Hypothalamus (tissue), 51 donors: ENCODE measurements around the gene GFAP.

Experiments used
- DNase-seq, 51 donors: peaks; one replicate each; lab custom pipeline; 2025; lab: John Stamatoyannopoulos, UW

GFAP gene

DNA sequence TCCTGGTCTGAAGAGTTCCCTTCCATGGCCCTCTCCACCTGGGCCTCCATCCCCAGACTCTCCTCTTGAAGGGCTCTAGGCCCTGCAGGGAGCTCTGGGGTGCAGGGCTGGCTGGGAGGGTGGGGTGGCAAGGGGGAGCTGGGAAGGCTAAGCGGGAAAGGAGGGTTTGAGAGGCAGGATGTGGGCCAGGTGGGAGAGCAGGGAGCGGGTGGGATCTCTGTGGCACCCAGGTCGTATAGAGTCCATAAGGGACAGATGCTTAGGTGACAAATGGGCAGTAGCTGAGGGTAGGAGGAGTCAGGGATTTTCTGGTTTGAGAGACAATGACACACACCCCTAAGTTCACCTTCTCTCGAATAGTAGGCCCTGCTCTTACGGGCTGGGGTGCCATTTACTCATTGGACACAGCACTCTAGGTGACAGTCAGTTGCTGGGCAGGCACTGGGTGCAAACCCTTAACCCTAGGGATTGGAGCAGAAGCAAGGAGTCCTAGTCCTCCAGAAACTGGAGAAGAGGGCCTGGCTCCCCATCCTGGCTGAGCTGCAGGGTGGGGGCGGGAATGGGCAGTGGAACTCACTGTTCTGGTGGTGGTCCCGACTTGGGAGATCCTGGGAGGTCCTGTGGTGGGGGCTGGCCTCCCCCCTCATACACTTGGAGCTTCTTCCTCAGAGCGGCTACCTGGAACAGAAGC, 16.9 kb upstream of the GFAP start:
- no peak for DNase-seq

DNA sequence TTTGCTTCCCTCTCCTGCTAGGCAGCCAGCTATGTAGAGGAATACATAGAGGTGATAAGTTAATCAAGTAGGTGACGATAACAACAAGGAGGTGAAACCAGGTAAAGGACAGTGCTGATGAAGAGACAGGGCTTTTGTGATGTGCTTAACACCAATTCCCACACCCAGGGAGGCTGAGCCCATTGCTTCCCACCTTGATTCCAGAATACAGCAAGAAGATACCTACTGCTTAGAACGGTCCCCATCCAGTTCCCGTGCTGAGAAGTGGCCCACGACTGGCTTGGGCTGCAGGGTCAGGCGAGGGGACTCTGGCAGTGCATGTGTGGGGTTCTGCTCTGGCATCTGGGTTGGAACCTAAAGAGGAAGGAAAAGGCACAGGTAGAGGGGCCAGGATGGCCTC, 16.1 kb upstream of the GFAP start:
- no peak for DNase-seq

DNA sequence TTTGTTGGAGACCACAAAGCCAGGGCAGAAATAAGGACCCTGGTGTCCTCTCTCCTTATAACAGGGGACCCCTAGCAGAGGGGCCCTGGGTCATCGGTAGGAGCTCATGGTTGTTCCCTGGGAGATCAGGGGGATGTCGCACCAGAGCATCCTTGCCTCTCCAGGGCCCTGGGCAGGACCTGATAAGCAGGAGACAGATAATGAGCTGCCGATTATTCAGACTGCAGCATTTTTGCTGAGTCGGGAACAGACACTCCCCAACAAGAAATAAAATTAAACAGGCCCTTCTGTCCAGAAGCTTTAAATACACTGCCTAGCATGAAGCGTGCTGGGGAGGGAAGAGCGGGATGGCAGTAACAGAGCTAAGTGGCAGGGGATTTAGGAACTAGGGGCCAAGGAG, 15.4 kb upstream of the GFAP start:
- no peak for DNase-seq

GRCh38 chr17:44928950-44929720, 13.8 kb upstream of the GFAP start:
- no peak for DNase-seq

GRCh38 chr17:44928136-44928535, 12.8 kb upstream of the GFAP start:
- DNase-seq: no peak

DNA sequence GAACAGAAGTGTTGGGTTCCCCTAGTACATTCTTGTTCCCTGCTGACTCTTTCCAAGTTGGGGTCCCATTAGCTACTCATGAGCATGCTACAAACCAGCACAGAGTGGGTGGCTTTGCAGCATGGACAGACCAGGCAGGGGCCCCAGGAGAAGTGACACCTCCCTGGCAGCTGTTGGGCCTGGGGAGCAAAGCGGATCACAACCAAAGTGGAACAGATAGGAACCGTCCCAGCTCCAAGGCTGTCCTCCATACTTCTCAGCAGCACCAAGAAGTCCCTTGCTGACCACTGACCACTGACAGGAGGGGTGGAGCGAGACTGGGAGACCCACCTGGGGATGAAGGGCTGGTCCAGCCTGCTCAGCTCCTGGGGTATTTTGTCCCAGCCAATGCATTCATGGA, 12.4 kb upstream of the GFAP start:
- no peak for DNase-seq

GRCh38 chr17:44926821-44927525, 11.7 kb upstream of the GFAP start:
- DNase-seq: no peak

- no peak for DNase-seq
Observed at GRCh38 chr17:44925731-44926697, 10.7 kb upstream of the GFAP start.

- DNase-seq: no peak
Observed at GRCh38 chr17:44924107-44924544, 8.8 kb upstream of the GFAP start.

GRCh38 chr17:44922746-44923470, 7.6 kb upstream of the GFAP start:
- no peak for DNase-seq

DNA sequence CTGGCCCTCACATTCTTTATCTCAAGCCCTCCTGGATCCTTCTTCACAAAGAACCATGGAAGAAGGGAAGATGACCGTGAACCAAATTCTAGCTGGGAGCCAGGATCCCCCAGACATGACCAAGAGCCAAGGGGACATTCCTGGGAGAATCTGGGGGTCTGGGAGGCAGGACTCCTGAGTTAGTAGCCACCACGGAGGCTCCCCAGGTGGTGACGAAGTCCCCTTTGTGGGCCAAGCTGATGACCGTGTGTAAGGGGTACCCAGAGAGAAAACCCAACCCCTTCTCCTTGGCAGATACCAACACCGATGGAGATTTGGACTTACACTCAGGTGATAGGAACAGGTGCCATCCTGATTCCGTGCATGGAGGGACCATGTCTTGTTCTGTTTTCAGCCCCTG, 6.8 kb upstream of the GFAP start:
- no peak for DNase-seq

DNA sequence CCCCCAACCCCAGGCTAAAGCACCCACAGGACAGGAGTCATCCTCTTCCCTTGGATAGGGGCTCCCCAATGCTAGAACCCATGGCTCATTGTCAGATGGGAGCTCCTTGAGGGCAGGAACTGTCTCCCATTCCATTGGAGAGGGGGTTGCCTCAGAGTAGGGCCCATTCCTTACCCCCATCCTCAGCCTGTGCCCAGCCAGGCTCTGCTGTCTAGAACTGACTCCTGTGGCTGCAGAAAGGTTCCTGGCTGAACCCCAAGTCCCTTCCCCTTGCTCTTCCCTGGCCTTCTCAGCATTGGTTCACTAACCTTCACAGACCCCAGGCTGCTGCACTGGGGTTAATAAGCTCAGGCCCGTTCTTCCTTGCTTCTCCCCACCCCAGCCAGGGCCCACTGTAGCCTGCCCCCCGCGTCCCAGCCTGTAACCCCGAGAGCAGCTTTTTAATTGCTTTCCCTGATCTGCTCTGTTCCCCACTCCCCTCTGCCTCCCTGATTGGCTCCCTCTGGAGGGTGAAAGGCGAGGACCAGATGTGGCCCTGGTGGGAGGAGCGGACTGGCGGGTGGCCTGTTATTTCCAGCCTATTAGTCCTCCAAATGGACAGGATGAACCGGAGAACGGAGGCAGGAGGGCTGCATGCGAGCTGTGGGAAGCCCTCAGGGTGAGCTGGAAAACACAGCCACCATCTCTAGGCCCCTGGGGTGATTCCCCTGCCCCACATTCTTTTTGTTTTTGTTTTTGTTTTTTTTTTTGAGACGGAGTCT, 6.0 kb upstream of the GFAP start:
- DNase-seq: no peak

- DNase-seq: no peak
Observed at GRCh38 chr17:44920565-44920940, 5.3 kb upstream of the GFAP start.

DNA sequence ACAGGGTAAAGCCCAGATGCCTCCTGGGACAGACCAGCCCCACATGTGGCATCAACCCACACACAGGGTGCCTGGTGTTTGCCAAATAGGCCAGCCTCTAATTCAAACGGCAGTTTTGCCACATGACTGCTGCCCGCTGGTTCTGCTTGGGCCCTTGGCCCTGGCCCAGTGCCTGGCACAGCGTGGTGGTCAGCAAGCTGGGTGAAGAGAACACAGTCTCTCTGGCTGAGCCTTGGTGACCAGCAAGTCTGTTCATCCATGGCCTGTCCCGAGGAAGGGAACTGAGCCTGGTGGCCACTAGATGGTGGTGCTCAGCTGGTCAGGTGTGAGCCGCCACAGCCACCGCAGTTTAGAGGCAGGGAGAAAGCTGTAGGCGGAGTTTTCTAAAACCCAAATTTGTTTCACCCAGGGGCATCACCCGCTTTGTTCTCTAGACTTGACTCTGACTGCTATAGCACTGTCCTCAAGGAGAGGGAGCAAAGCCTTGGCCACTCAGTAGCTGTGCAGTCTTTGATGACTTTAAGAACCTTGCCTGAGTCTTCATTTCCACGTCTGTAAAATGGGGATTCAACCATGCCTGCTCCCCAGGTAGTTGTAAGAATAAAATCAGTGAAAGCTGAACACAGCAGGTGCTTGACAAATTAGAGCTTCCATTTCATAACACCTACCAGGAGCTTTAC, 4.7 kb upstream of the GFAP start:
- DNase-seq: peak in 47 of 51 donors; percentile 30 to 89 (median 70)

GRCh38 chr17:44919411-44919810, 4.1 kb upstream of the GFAP start:
- no peak for DNase-seq

DNA sequence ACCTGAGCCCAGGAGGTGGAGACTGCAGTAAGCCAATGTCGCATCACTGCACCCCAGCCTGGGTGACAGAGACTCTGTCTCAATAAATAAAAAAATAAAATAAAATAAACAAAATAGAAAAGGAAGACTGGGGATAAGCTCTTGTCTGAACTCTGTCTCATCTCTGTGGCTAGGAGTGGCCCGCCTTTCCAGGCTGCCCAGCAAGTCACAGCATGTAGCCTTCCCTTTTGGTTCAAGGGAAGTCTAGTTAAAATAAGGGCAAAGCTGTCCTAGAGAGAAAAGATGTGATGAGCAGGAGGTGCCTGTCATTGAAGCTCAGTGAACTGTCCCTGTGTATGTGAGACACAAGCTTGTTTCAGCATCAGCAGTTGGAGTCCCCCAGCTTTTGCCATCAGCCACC, 2.7 kb upstream of the GFAP start:
- DNase-seq: no peak

GRCh38 chr17:44917456-44917855, 2.2 kb upstream of the GFAP start:
- no peak for DNase-seq

DNA sequence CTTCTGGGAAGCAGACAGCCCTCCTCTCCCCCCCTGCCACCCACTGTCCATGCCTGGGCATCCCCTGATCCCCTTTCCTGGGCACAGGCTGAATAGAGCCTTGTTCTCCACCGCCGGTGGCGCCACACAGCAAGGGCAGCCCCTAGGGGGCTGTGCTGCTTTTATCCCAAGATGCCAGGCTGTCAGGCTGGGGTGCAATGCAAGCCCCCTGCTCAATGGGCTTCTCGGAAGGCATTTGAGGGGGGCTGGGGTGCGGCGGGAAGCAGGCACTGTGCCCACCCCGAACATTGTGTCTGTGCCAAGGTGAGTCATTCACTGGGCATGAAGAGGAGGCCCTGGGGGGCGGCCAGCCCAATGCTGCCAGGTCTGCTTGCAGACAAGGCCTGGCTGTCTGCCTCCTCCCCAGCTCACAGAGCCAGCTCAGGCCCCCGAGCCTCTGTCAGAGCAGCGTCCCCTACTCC, 1.5 kb upstream of the GFAP start:
- peak in 47 of 51 donors; percentile 28 to 94 (median 78) for DNase-seq
